Stomach smooth muscle (tissue), 2 donors: ENCODE measurements around the gene MAPK8.

Experiments
- H3K27ac ChIP-seq: one replicate; pipeline ENCODE4 v1.7.0; 2013; ENCODE audit warnings: mild to moderate bottlenecking, low read length, inconsistent platforms
- H3K27me3 ChIP-seq, 2 donors: one replicate each; pipeline ENCODE4 v1.7.0; 2013; ENCODE audit warnings: low read length in 2 of 2; ENCODE audit not compliant: insufficient read depth in 2 of 2, control insufficient read depth in 1 of 2
- H3K36me3 ChIP-seq, 2 donors: one replicate each; pipeline ENCODE4 v1.7.0; 2013; ENCODE audit warnings: low read length in 2 of 2; ENCODE audit not compliant: control insufficient read depth in 2 of 2, insufficient read depth in 2 of 2
- H3K4me1 ChIP-seq: one replicate; pipeline ENCODE4 v1.7.0; 2013; ENCODE audit warnings: low read length; ENCODE audit not compliant: control insufficient read depth, insufficient read depth
- H3K4me3 ChIP-seq, 2 donors: one replicate each; pipeline ENCODE4 v1.7.0; 2013; ENCODE audit warnings: low read length in 2 of 2
- H3K9ac ChIP-seq, 2 donors: one replicate each; pipeline ENCODE4 v1.7.0; 2013; ENCODE audit warnings: low read length in 2 of 2, mild to moderate bottlenecking in 1 of 2
- H3K9me3 ChIP-seq, 2 donors: one replicate each; pipeline ENCODE4 v1.7.0; 2013; ENCODE audit warnings: low read length in 2 of 2; ENCODE audit not compliant: control insufficient read depth in 2 of 2
- donor health status: healthy.
- donor health status: Pancreatic carcinoma.

MAPK8 gene

GRCh38 chr10:48306265-48306869 is at the start of gene MAPK8:
TSS of gene MAPK8 (plus strand) at chr10:48306677. CDS start at chr10:48401661, 94,984 bp downstream.
- Histone ChIP-seq H3K9me3 (no peaks in the 10 kb centered on the region), H3K4me1 (peaks cover 3% of the 10 kb centered on the region), H3K36me3 (no peaks in the 10 kb centered on the region), H3K27ac (peak within 1 kb of the TSS; percentile 69), H3K27me3 (no peaks in the 10 kb centered on the region), H3K4me3 (peak within 1 kb of the TSS; percentile 86 to 92), H3K9ac (peak within 1 kb of the TSS; percentile 62 to 80)

- no peaks in the 10 kb centered on the region for H3K27me3 ChIP-seq
- H3K4me1 ChIP-seq: no peaks in the 10 kb centered on the region
- no peak overlapping the region for H3K9ac ChIP-seq
- no peaks in the 10 kb centered on the region for H3K9me3 ChIP-seq
- H3K4me3 ChIP-seq: no peak overlapping the region
- no peak overlapping the region for H3K27ac ChIP-seq
- H3K36me3 ChIP-seq: no peaks in the 10 kb centered on the region
Measured at GRCh38 chr10:48257407-48257961, 49.0 kb upstream of the MAPK8 start.

- Histone ChIP-seq H3K27ac (no peak overlapping the region), H3K9ac (no peak overlapping the region), H3K27me3 (no peaks in the 10 kb centered on the region), H3K36me3 (no peaks in the 10 kb centered on the region), H3K4me1 (no peaks in the 10 kb centered on the region), H3K9me3 (no peaks in the 10 kb centered on the region), H3K4me3 (no peak overlapping the region)
Measured at GRCh38 chr10:48258105-48258504, 48.4 kb upstream of the MAPK8 start.

- Histone ChIP-seq H3K4me3 (no peak overlapping the region), H3K36me3 (no peaks in the 10 kb centered on the region), H3K27ac (no peak overlapping the region), H3K27me3 (no peaks in the 10 kb centered on the region), H3K4me1 (no peaks in the 10 kb centered on the region), H3K9me3 (no peaks in the 10 kb centered on the region), H3K9ac (no peak overlapping the region)
Measured at GRCh38 chr10:48266528-48266927, 39.9 kb upstream of the MAPK8 start.

- no peak overlapping the region for H3K4me3 ChIP-seq
- no peaks in the 10 kb centered on the region for H3K4me1 ChIP-seq
- no peak overlapping the region for H3K9ac ChIP-seq
- H3K27ac ChIP-seq: no peak overlapping the region
- no peaks in the 10 kb centered on the region for H3K9me3 ChIP-seq
- no peaks in the 10 kb centered on the region for H3K27me3 ChIP-seq
- no peaks in the 10 kb centered on the region for H3K36me3 ChIP-seq
Measured at GRCh38 chr10:48271047-48271730, 35.3 kb upstream of the MAPK8 start.

- no peaks in the 10 kb centered on the region for H3K9me3 ChIP-seq
- H3K27me3 ChIP-seq: no peaks in the 10 kb centered on the region
- H3K9ac ChIP-seq: no peak overlapping the region
- no peak overlapping the region for H3K27ac ChIP-seq
- no peaks in the 10 kb centered on the region for H3K4me1 ChIP-seq
- no peak overlapping the region for H3K4me3 ChIP-seq
- H3K36me3 ChIP-seq: no peaks in the 10 kb centered on the region
Measured at GRCh38 chr10:48272682-48273081, 33.8 kb upstream of the MAPK8 start.

- Histone ChIP-seq H3K27me3 (no peaks in the 10 kb centered on the region), H3K36me3 (no peaks in the 10 kb centered on the region), H3K9ac (no peak overlapping the region), H3K9me3 (no peaks in the 10 kb centered on the region), H3K4me3 (no peak overlapping the region), H3K27ac (no peak overlapping the region), H3K4me1 (no peaks in the 10 kb centered on the region)
Measured at GRCh38 chr10:48273741-48274140, 32.7 kb upstream of the MAPK8 start.

- Histone ChIP-seq H3K9me3 (peaks cover 0 to 2% of the 10 kb centered on the region in 2 donors), H3K27ac (no peak within 1 kb of the TSS), H3K27me3 (no peaks in the 10 kb centered on the region), H3K9ac (no peak within 1 kb of the TSS), H3K36me3 (no peaks in the 10 kb centered on the region), H3K4me3 (no peak within 1 kb of the TSS), H3K4me1 (no peaks in the 10 kb centered on the region)
Measured at GRCh38 chr10:48274636-48275035, 31.8 kb upstream of the MAPK8 start, which contains the start of gene FRMPD2. TSS of gene FRMPD2 (minus strand) at chr10:48274696. CDS start at chr10:48274567, 129 bp downstream.

GRCh38 chr10:48277093-48277492 is 29.4 kb upstream of the MAPK8 start:
- no peak overlapping the region for H3K4me3 ChIP-seq
- no peaks in the 10 kb centered on the region for H3K36me3 ChIP-seq
- no peak overlapping the region for H3K27ac ChIP-seq
- H3K4me1 ChIP-seq: no peaks in the 10 kb centered on the region
- peaks cover 0 to 2% of the 10 kb centered on the region in 2 donors for H3K9me3 ChIP-seq
- no peak overlapping the region for H3K9ac ChIP-seq
- H3K27me3 ChIP-seq: no peaks in the 10 kb centered on the region

- H3K9ac ChIP-seq: no peak overlapping the region
- H3K9me3 ChIP-seq: peaks cover 8 to 10% of the 10 kb centered on the region in 2 donors
- H3K27ac ChIP-seq: no peak overlapping the region
- H3K36me3 ChIP-seq: no peaks in the 10 kb centered on the region
- H3K4me3 ChIP-seq: no peak overlapping the region
- no peaks in the 10 kb centered on the region for H3K4me1 ChIP-seq
- H3K27me3 ChIP-seq: no peaks in the 10 kb centered on the region
Measured at GRCh38 chr10:48279081-48279751, 27.3 kb upstream of the MAPK8 start.
